Stomach (tissue), 9 donors: ENCODE data around the gene BLOC1S6. TPM values are rescaled to one million over a fixed set of nuclear protein-coding genes. Genes with fewer than 3 reads are reported as not detected.

Experiments used
- DNase-seq, 2 donors: peaks; one replicate each; pipeline versions ENCODE4 v3.0.0 to v3.0.0-alpha.2; 2013 to 2019
- H3K27ac ChIP-seq, 5 donors: fragments of 200-600 bp in 4 of 5; sonication (generic) in 4 of 5; one replicate each; pipeline ENCODE4 v1.5.1; 2013 to 2019; ENCODE audit warnings: mild to moderate bottlenecking in 1 of 5, moderate library complexity in 1 of 5
- H3K27me3 ChIP-seq, 3 donors: fragments of 200-600 bp; sonication (generic); one replicate each; pipeline ENCODE4 v1.5.1; 2017 to 2019; ENCODE audit warnings: mixed run types in 1 of 3
- H3K36me3 ChIP-seq, 4 donors: fragments of 200-600 bp; sonication (generic); 1 replicate in 3 of 4; 2 replicates in 1 of 4; pipeline ENCODE4 v1.5.1; 2016 to 2019
- H3K4me1 ChIP-seq, 4 donors: fragments of 200-600 bp; sonication (generic); one replicate each; pipeline ENCODE4 v1.5.1; 2016 to 2019
- H3K4me3 ChIP-seq, 4 donors: fragments of 200-600 bp; sonication (generic) in 3 of 4; one replicate each; pipeline ENCODE4 v1.5.1; 2016 to 2019; ENCODE audit warnings: mild to moderate bottlenecking in 1 of 4
- H3K9me3 ChIP-seq, 4 donors: fragments of 200-600 bp; sonication (generic); one replicate each; pipeline ENCODE4 v1.5.1; 2016 to 2019
- EP300 ChIP-seq: sonication (generic); formaldehyde crosslinking; IDR thresholded peaks from one replicate; pipeline ENCODE4 v1.6.1; 2017; ENCODE audit warnings: antibody characterized with exemption
- POLR2A ChIP-seq, 4 donors: fragments of 450-650 bp; IDR thresholded peaks; one replicate each; pipeline ENCODE4 v1.6.1; 2016; ENCODE audit warnings: antibody characterized with exemption in 4 of 4, control low read depth in 2 of 4, mild to moderate bottlenecking in 1 of 4, moderate library complexity in 1 of 4
- POLR2AphosphoS5 ChIP-seq, 3 donors: sonication (generic); formaldehyde crosslinking; IDR thresholded peaks; one replicate each; pipeline ENCODE4 v1.6.1; 2016; ENCODE audit warnings: antibody characterized with exemption in 3 of 3
- WGBS, 5 donors: extraction: QIAGEN DNeasy Blood & Tissue Kit in 3 of 5; methylation state at CpG; one replicate each; pipeline versions ENCODE4 v1.1.5 to v1.1.7; 2013 to 2018; 5-methylcytosine and 5-hydroxymethylcytosine counted together
- intact Hi-C: fragments of 100-400 bp; cut with DNase I; formaldehyde crosslinking; loops from one replicate; pipeline ENCODE4 v1.15.1; 2023; ENCODE audit warnings: low total_unique reads
- polyA plus RNA-seq, 3 donors: library from polyadenylated mRNA; stranded (reverse); fragments of 200-250 nt; gene quantifications; one replicate each; pipeline ENCODE4 v1.2.3, GENCODE V29; 2013
- total RNA-seq, 5 donors: library from RNA; depleted of rRNA; stranded (reverse); fragments of >200 nt; gene quantifications; one replicate each; pipeline versions ENCODE4 v1.1.0 to v1.2.3, GENCODE V29; 2014 to 2016
- TF ChIP-seq, protein P1 (sequence below), 7 experiments: fragments of 450-650 bp in 4 of 7; fragments of 200-600 bp in 3 of 7; sonication (generic) in 3 of 7; IDR thresholded peaks; one replicate each; pipeline ENCODE4 v1.5.1; 2016 to 2019; ENCODE audit warnings: antibody characterized with exemption in 7 of 7, control low read depth in 2 of 7, mild to moderate bottlenecking in 1 of 7
- donor health status: healthy with polysubstance abuse.
- donor health status: Bipolar disorder and iron deficiency.
- donor health status: healthy.

The BLOC1S6 gene
- total and polyA plus RNA-seq, 8 donors = 7.6 to 74.5 (median 26.3) TPM

DNA sequence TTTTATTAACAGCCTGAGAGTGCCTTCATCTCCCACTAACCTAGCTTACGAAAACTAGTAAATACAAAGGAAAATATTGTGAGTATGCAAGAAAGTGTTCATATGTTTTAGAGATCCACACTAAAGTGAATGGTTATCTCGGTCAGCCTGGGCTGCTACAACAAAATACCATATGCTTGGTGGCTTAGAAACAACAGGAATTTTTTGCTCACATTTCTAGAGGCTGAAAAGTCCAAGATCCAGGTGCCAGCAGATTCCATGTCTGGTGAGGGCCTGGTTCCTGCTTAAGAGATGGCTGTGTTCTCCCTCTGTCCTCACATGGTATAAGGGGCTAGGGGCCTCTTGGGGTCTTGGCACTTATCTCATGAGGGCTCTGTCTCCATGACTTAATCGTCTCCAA, 44.1 kb upstream of the BLOC1S6 start:
- Histone ChIP-seq H3K4me3 (no peak overlapping the region), H3K9me3 (no peaks in the 10 kb centered on the region), H3K4me1 (no peaks in the 10 kb centered on the region), H3K27me3 (no peaks in the 10 kb centered on the region), H3K27ac (no peak overlapping the region), H3K36me3 (no peaks in the 10 kb centered on the region)
- intact Hi-C loops = no loop called here
- WGBS, 5 donors = 82 to 89% (median 88%) methylated on average over 3 of the region's 3 CpGs
- TF ChIP-seq POLR2A (IDR thresholded peaks at IDR 0.05) (no peak), POLR2AphosphoS5 (IDR thresholded peaks at IDR 0.05) (no peak), EP300 (no peak)
- TF ChIP-seq, protein P1, sequence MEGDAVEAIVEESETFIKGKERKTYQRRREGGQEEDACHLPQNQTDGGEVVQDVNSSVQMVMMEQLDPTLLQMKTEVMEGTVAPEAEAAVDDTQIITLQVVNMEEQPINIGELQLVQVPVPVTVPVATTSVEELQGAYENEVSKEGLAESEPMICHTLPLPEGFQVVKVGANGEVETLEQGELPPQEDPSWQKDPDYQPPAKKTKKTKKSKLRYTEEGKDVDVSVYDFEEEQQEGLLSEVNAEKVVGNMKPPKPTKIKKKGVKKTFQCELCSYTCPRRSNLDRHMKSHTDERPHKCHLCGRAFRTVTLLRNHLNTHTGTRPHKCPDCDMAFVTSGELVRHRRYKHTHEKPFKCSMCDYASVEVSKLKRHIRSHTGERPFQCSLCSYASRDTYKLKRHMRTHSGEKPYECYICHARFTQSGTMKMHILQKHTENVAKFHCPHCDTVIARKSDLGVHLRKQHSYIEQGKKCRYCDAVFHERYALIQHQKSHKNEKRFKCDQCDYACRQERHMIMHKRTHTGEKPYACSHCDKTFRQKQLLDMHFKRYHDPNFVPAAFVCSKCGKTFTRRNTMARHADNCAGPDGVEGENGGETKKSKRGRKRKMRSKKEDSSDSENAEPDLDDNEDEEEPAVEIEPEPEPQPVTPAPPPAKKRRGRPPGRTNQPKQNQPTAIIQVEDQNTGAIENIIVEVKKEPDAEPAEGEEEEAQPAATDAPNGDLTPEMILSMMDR (IDR thresholded peaks at IDR 0.05) = no peak
- DNase-seq = no peak

DNA sequence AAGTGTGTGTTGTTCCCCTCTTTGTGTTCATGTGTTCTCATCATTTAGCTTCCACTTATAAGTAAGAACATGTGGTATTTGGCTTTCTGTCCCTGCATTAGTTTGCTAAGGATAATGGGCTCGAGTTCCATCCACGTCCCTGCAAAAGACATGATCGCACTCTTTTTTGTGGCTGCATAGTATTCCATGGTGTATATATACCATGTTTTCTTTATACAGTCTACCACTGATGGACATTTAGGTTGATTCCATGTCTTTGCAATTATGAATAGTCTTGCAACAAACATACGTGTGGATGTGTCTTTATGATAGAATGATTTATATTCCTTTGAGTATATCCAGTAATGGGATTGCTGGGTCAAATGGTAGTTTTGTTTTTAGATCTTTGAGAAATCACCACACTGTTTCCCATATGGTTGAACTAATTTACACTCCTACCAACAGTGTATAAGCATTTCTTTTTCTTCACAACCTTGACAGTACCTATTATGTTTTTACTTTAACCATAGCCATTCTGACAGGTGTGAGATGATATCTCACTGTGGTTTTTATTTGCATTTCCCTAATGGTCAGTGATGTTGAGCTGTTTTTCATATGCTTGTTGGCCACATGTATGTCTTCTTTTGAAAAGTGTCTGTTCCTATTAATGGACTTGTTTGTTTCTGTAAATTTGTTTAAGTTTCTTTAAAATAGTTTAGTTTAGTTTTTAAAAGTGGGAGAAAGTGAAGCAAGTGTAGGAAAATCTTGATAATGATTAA, 42.7 kb upstream of the BLOC1S6 start:
- Histone ChIP-seq H3K4me1 (no peaks in the 10 kb centered on the region), H3K36me3 (no peaks in the 10 kb centered on the region), H3K9me3 (no peaks in the 10 kb centered on the region), H3K27me3 (no peaks in the 10 kb centered on the region), H3K4me3 (no peak overlapping the region), H3K27ac (no peak overlapping the region)
- intact Hi-C loops = no loop called here
- WGBS, 5 donors = 84 to 93% (median 91%) methylated on average over 4 of the region's 4 CpGs
- DNase-seq = no peak
- TF ChIP-seq POLR2A (IDR thresholded peaks at IDR 0.05) (no peak), POLR2AphosphoS5 (IDR thresholded peaks at IDR 0.05) (no peak), EP300 (no peak)
- TF ChIP-seq, protein P1 (IDR thresholded peaks at IDR 0.05) = no peak

DNA sequence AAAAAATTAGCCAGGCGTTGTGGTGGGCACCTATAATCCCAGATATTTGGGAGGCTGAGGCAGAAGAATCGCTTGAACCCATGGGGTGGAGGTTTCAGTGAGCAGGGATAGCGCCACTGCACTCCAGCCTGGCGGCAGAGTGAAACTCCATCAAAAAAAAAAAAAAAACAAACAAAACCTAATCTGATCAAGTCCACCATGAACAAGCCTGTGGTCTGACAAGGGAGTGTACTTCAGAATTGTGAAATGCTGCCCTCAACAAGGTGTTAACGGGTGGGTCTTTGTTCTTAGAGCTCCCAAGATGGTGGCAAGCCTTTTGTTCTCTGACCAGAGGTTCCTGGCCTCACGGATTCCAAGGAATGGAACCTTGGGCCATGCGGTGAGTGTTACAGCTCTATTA, 40.4 kb upstream of the BLOC1S6 start:
- Histone ChIP-seq H3K9me3 (no peaks in the 10 kb centered on the region), H3K4me1 (no peaks in the 10 kb centered on the region), H3K4me3 (no peak overlapping the region), H3K36me3 (no peaks in the 10 kb centered on the region), H3K27me3 (no peaks in the 10 kb centered on the region), H3K27ac (no peak overlapping the region)
- WGBS, 5 donors = 63 to 79% (median 74%) methylated on average over 7 of the region's 7 CpGs
- intact Hi-C loops = no loop called here
- peak in 1 of 2 donors; percentile 17 for DNase-seq
- TF ChIP-seq POLR2AphosphoS5 (IDR thresholded peaks at IDR 0.05) (no peak), POLR2A (IDR thresholded peaks at IDR 0.05) (no peak), EP300 (no peak)
- TF ChIP-seq, protein P1 (IDR thresholded peaks at IDR 0.05) = no peak

DNA sequence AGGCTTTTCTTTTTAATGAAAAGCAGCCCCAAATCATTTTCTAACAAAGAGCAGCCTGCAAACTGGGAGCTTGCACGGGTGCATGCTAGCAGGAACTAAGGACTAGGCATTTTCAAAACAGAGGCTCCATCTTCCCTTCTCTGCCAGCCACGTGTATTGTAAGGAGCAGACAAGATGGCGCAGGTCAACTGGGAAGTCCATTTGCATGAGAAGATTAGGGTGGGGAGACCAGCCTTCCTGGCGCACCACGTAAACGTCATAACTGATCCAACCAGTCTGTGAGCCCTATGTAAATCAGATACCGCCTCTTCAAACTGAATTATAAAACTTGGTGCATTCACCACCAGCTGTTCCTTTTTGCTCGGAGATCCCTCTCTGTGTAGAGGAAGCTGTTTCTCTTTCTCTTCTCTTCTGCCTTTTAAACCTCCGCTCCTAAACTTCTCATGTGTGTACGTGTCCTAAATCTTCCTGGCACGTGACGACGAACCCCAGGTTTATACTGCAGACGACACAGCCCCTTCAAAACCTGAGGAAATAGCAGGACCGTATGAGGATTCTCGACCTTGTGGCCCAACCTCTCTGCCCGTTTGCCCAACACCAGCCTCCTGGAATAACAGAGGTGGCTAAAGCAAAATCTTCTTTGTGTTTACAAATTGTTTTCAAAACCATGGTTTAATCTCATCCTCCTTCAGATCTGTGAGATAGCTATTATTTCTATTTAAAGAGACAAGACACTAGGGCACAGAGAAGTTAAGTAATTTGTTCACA, 38.2 kb upstream of the BLOC1S6 start:
- no peaks in the 10 kb centered on the region for H3K27me3 ChIP-seq
- H3K4me3 ChIP-seq = no peak overlapping the region
- TF ChIP-seq POLR2AphosphoS5 (IDR thresholded peaks at IDR 0.05) = no peak
- no peak overlapping the region for H3K27ac ChIP-seq
- no peaks in the 10 kb centered on the region for H3K4me1 ChIP-seq
- DNase-seq = no peak
- no peaks in the 10 kb centered on the region for H3K36me3 ChIP-seq
- intact Hi-C loops = no loop called here
- no peaks in the 10 kb centered on the region for H3K9me3 ChIP-seq
- WGBS, 5 donors = 78 to 86% (median 84%) methylated on average over 17 of the region's 17 CpGs
